ENCODE measurements around the gene DNER.

GRCh38 chr2:229392196-229392595 is 322.2 kb downstream of the DNER start:
- TF ChIP-seq CTCF (IDR thresholded peaks at IDR 0.05 in 4 of 5, conservative IDR thresholded peaks at IDR 0.05 in 1 of 5): no peak
- no peak for TF ChIP-seq POLR2A (IDR thresholded peaks at IDR 0.05)

All from gastrocnemius medialis (tissue), 4 donors.